ENCODE measurements around the gene CHID1.

The CHID1 gene

GRCh38 chr11:871472-871871, 39.1 kb downstream of the CHID1 start:
- H3K4me3 ChIP-seq (ENCODE audit: low read length) = no peak overlapping the region
- H3K4me1 ChIP-seq (ENCODE audit: control insufficient read depth, insufficient read depth, low read length) = no peaks in the 10 kb centered on the region
- no peaks in the 10 kb centered on the region for H3K27me3 ChIP-seq (ENCODE audit: control insufficient read depth, insufficient read depth, low read length)
- H3K9ac ChIP-seq (ENCODE audit: low read length) = no peak overlapping the region
- peaks cover 2% of the 10 kb centered on the region for H3K36me3 ChIP-seq (ENCODE audit: control insufficient read depth, insufficient read depth, low read length)
- H3K27ac ChIP-seq (ENCODE audit: low read depth, low read length) = no peak overlapping the region

GRCh38 chr11:870418-870817, 40.2 kb downstream of the CHID1 start:
- no peak overlapping the region for H3K27ac ChIP-seq (ENCODE audit: low read depth, low read length)
- no peak overlapping the region for H3K4me3 ChIP-seq (ENCODE audit: low read length)
- peaks cover 4% of the 10 kb centered on the region for H3K36me3 ChIP-seq (ENCODE audit: control insufficient read depth, insufficient read depth, low read length)
- H3K4me1 ChIP-seq (ENCODE audit: control insufficient read depth, insufficient read depth, low read length) = no peaks in the 10 kb centered on the region
- no peaks in the 10 kb centered on the region for H3K27me3 ChIP-seq (ENCODE audit: control insufficient read depth, insufficient read depth, low read length)
- H3K9ac ChIP-seq (ENCODE audit: low read length) = no peak overlapping the region

GRCh38 chr11:870127-870413, 40.5 kb downstream of the CHID1 start:
- Histone ChIP-seq H3K36me3 (ENCODE audit: control insufficient read depth, insufficient read depth, low read length) (peaks cover 5% of the 10 kb centered on the region), H3K4me1 (ENCODE audit: control insufficient read depth, insufficient read depth, low read length) (no peaks in the 10 kb centered on the region), H3K27me3 (ENCODE audit: control insufficient read depth, insufficient read depth, low read length) (no peaks in the 10 kb centered on the region), H3K4me3 (ENCODE audit: low read length) (no peak overlapping the region), H3K27ac (ENCODE audit: low read depth, low read length) (no peak overlapping the region), H3K9ac (ENCODE audit: low read length) (no peak overlapping the region)

GRCh38 chr11:869399-870126, 41.0 kb downstream of the CHID1 start:
- Histone ChIP-seq H3K9ac (ENCODE audit: low read length) (no peak overlapping the region), H3K4me1 (ENCODE audit: control insufficient read depth, insufficient read depth, low read length) (no peaks in the 10 kb centered on the region), H3K27ac (ENCODE audit: low read depth, low read length) (no peak overlapping the region), H3K27me3 (ENCODE audit: control insufficient read depth, insufficient read depth, low read length) (no peaks in the 10 kb centered on the region), H3K4me3 (ENCODE audit: low read length) (no peak overlapping the region), H3K36me3 (ENCODE audit: control insufficient read depth, insufficient read depth, low read length) (peaks cover 3% of the 10 kb centered on the region)

- no peak overlapping the region for H3K9ac ChIP-seq (ENCODE audit: low read length)
- peaks cover 3% of the 10 kb centered on the region for H3K36me3 ChIP-seq (ENCODE audit: control insufficient read depth, insufficient read depth, low read length)
- H3K27ac ChIP-seq (ENCODE audit: low read depth, low read length) = no peak overlapping the region
- H3K4me3 ChIP-seq (ENCODE audit: low read length) = no peak overlapping the region
- H3K4me1 ChIP-seq (ENCODE audit: control insufficient read depth, insufficient read depth, low read length) = no peaks in the 10 kb centered on the region
- H3K27me3 ChIP-seq (ENCODE audit: control insufficient read depth, insufficient read depth, low read length) = no peaks in the 10 kb centered on the region
Measured at GRCh38 chr11:868802-869201, 41.8 kb downstream of the CHID1 start.

GRCh38 chr11:868394-868793, 42.2 kb downstream of the CHID1 start:
- Histone ChIP-seq H3K36me3 (ENCODE audit: control insufficient read depth, insufficient read depth, low read length) (peaks cover 3% of the 10 kb centered on the region), H3K9ac (ENCODE audit: low read length) (no peak overlapping the region), H3K27ac (ENCODE audit: low read depth, low read length) (no peak overlapping the region), H3K4me1 (ENCODE audit: control insufficient read depth, insufficient read depth, low read length) (no peaks in the 10 kb centered on the region), H3K27me3 (ENCODE audit: control insufficient read depth, insufficient read depth, low read length) (no peaks in the 10 kb centered on the region), H3K4me3 (ENCODE audit: low read length) (no peak overlapping the region)

GRCh38 chr11:867856-868358, 42.7 kb downstream of the CHID1 start:
- H3K4me3 ChIP-seq (ENCODE audit: low read length) = no peak overlapping the region
- H3K27ac ChIP-seq (ENCODE audit: low read depth, low read length) = no peak overlapping the region
- H3K27me3 ChIP-seq (ENCODE audit: control insufficient read depth, insufficient read depth, low read length) = no peaks in the 10 kb centered on the region
- peaks cover 3% of the 10 kb centered on the region for H3K36me3 ChIP-seq (ENCODE audit: control insufficient read depth, insufficient read depth, low read length)
- no peak overlapping the region for H3K9ac ChIP-seq (ENCODE audit: low read length)
- H3K4me1 ChIP-seq (ENCODE audit: control insufficient read depth, insufficient read depth, low read length) = no peaks in the 10 kb centered on the region

- H3K9ac ChIP-seq (ENCODE audit: low read length) = no peak overlapping the region
- no peak overlapping the region for H3K27ac ChIP-seq (ENCODE audit: low read depth, low read length)
- H3K36me3 ChIP-seq (ENCODE audit: control insufficient read depth, insufficient read depth, low read length) = peaks cover 3% of the 10 kb centered on the region
- H3K27me3 ChIP-seq (ENCODE audit: control insufficient read depth, insufficient read depth, low read length) = peaks cover 4% of the 10 kb centered on the region
- H3K4me3 ChIP-seq (ENCODE audit: low read length) = no peak overlapping the region
- no peaks in the 10 kb centered on the region for H3K4me1 ChIP-seq (ENCODE audit: control insufficient read depth, insufficient read depth, low read length)
Measured at GRCh38 chr11:866481-866880, 44.1 kb downstream of the CHID1 start.

- H3K4me1 ChIP-seq (ENCODE audit: control insufficient read depth, insufficient read depth, low read length) = no peaks in the 10 kb centered on the region
- H3K27ac ChIP-seq (ENCODE audit: low read depth, low read length) = no peak overlapping the region
- no peak overlapping the region for H3K9ac ChIP-seq (ENCODE audit: low read length)
- peaks cover 3% of the 10 kb centered on the region for H3K36me3 ChIP-seq (ENCODE audit: control insufficient read depth, insufficient read depth, low read length)
- H3K27me3 ChIP-seq (ENCODE audit: control insufficient read depth, insufficient read depth, low read length) = peaks cover 4% of the 10 kb centered on the region
- H3K4me3 ChIP-seq (ENCODE audit: low read length) = no peak overlapping the region
Measured at GRCh38 chr11:865462-866430, 44.9 kb downstream of the CHID1 start.

- no peak overlapping the region for H3K4me3 ChIP-seq (ENCODE audit: low read length)
- H3K36me3 ChIP-seq (ENCODE audit: control insufficient read depth, insufficient read depth, low read length) = peaks cover 3% of the 10 kb centered on the region
- no peak overlapping the region for H3K9ac ChIP-seq (ENCODE audit: low read length)
- peaks cover 4% of the 10 kb centered on the region for H3K27me3 ChIP-seq (ENCODE audit: control insufficient read depth, insufficient read depth, low read length)
- H3K27ac ChIP-seq (ENCODE audit: low read depth, low read length) = no peak overlapping the region
- peaks cover 4% of the 10 kb centered on the region for H3K4me1 ChIP-seq (ENCODE audit: control insufficient read depth, insufficient read depth, low read length)
Measured at GRCh38 chr11:864898-865297, 45.7 kb downstream of the CHID1 start.

GRCh38 chr11:863910-864827, 46.4 kb downstream of the CHID1 start:
- H3K27ac ChIP-seq (ENCODE audit: low read depth, low read length) = no peak overlapping the region

More at GRCh38 chr11:863910-864827, 46.4 kb downstream of the CHID1 start:
- Histone ChIP-seq H3K36me3 (ENCODE audit: control insufficient read depth, insufficient read depth, low read length) (peaks cover 3% of the 10 kb centered on the region), H3K9ac (ENCODE audit: low read length) (no peak overlapping the region), H3K27me3 (ENCODE audit: control insufficient read depth, insufficient read depth, low read length) (peaks cover 4% of the 10 kb centered on the region), H3K4me1 (ENCODE audit: control insufficient read depth, insufficient read depth, low read length) (peaks cover 4% of the 10 kb centered on the region), H3K4me3 (ENCODE audit: low read length) (no peak overlapping the region)
